HG03520 (cell line): ENCODE measurements around the gene GRAPL.
"Not testable (repeated sequence)": the region's sequence is repeated elsewhere in the genome, so short reads cannot be mapped to it uniquely, and the experiment has no call there.

Experiments
- ATAC-seq: cut with Tn5 transposase; IDR thresholded peaks from one replicate; pipeline ENCODE4 v1.9.1; 2021; ENCODE audit warnings: mild to moderate bottlenecking, moderate library complexity; ENCODE audit not compliant: unreplicated experiment

The GRAPL gene

GRCh38 chr17:19187883-19188869, 60.8 kb downstream of the GRAPL start:
- not testable (repeated sequence) for ATAC-seq

DNA sequence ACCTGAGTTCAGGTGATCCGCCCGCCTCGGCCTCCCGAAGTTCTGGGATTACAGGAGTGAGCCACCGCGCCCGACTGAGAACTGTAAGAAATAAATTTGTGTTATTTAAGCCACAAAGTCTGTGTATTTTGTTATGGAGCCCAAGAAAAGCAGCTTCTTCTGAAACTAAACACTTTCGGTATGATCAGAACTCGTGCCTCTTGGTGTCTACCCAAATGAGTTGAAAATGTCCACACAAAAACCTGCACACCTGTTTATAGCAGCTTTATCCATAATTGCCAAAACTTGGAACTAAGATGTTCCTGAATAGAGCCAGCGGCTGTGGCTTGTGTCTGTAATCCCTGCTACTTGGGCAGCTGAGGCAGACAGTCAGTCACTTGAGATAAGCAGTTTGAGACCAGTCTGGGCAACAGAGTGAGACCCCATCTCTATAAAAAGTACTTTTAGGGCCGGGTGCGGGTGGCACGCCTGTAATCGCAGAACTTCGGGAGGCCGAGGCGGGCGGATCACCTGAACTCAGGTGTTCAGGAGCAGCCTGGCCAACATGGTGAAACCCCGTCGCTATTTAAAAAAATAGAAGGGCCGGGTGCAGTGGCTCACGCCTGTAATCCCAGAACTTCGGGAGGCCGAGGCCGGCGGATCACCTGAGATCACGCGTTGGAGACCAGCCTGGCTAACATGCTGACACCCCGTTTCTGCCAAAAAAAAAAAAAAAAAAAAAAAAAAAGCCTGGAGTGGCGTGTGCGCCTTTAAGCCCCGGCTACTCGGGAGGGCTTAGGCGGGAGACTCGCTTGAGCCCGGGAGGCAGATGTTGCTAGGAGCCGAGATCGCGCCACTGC, 61.7 kb downstream of the GRAPL start:
- ATAC-seq: peak; percentile 56

DNA sequence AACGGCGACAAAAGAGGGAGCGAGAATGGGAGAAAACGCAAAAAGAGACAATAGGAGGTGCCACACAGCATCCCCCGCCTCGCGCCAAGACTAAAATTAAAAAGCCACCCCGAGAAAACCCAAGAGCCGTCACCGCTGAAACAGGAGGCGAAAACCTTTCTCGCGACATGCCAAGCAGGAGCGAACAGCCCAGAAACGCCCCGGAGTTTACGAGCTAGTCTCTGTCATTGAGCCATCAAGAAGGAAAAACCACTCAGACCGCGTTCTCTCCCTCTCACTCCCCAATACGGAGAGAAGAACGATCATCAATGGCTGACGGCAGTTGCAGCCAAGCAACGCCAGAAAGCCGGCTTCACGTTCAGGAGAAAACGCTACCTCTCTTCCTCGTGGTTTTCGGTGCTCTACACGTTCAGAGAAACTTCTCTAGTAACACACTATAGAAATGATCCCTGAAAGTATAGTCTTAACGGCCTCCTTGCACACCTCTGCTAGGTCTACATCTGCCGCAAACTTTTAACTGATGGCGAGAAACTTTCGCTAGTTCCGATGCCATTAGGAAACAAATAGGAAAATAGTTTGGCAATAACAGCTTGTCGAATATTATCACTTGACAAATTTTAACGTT, 62.5 kb downstream of the GRAPL start:
- ATAC-seq: not testable (repeated sequence)

GRCh38 chr17:19196382-19197204, 69.2 kb downstream of the GRAPL start:
- ATAC-seq: peak; percentile 67

- peak; percentile 71 for ATAC-seq
These were observed 75.1 kb downstream of the GRAPL start for GRCh38 chr17:19202448-19202847.

- not testable (repeated sequence) for ATAC-seq
These were observed 76.0 kb downstream of the GRAPL start for GRCh38 chr17:19203429-19203828.
